Endothelial cell of umbilical vein (primary cell): Measurements from ENCODE around the gene KCNRG. TPM values are rescaled to one million over a fixed set of nuclear protein-coding genes. Genes with fewer than 3 reads are reported as not detected.

ENCODE experiments used
- BruUV-seq: library from RNA; stranded (reverse); fragments of 400-500 nt; replicated peaks from 2 replicates; lab custom pipeline; 2021; lab: Mats Ljungman, UMichigan
- CTCF ChIA-PET: fragments of 300-600, 350-600 bp; sonication (Branson Sonifier 250); formaldehyde crosslinking; loops from one replicate; lab custom pipeline; 2021; ENCODE audit warnings: antibody characterized with exemption, inconsistent platforms; lab: Charles Lee
- POLR2A ChIA-PET: fragments of 300-600, 350-600 bp; sonication (Branson Sonifier 250); formaldehyde crosslinking; loops from one replicate; lab custom pipeline; 2021; ENCODE audit warnings: antibody characterized with exemption, inconsistent platforms; lab: Charles Lee
- DNase-seq: peaks from one replicate; pipeline ENCODE4 v3.0.0-alpha.2; 2011; ENCODE audit warnings: low read depth, low spot score
- FAIRE-seq: peaks from 2 replicates; lab custom pipeline; 2011; peaks lifted over from hg19 to GRCh38; lab: Jason Lieb, UNC
- H2AFZ ChIP-seq: 2 replicates; pipeline ENCODE4 v1.6.0; 2012; ENCODE audit warnings: low read depth, low read length, control low read depth, inconsistent platforms
- H3K27ac ChIP-seq: 2 replicates; pipeline ENCODE4 v1.5.1; 2011; ENCODE audit warnings: low read depth, mild to moderate bottlenecking, control low read depth, low read length, moderate library complexity; ENCODE audit not compliant: insufficient read depth
- H3K27me3 ChIP-seq, 2 experiments: 2 replicates each; pipeline versions ENCODE4 v1.6.0 to v1.6.1; 2011; ENCODE audit warnings: low read length in 2 of 2, mixed read lengths in 1 of 2; ENCODE audit not compliant: control insufficient read depth in 2 of 2, insufficient read depth in 2 of 2
- H3K36me3 ChIP-seq, 2 experiments: 2 replicates in 1 of 2; 3 replicates in 1 of 2; pipeline ENCODE4 v1.5.1; 2011; ENCODE audit warnings: low read length in 2 of 2, mild to moderate bottlenecking in 1 of 2, moderate library complexity in 1 of 2; ENCODE audit not compliant: control insufficient read depth in 2 of 2, insufficient read depth in 2 of 2; ENCODE audit errors: extremely low read depth in 1 of 2
- H3K4me1 ChIP-seq: 3 replicates; pipeline ENCODE4 v1.5.1; 2011; ENCODE audit warnings: mild to moderate bottlenecking, low read length; ENCODE audit not compliant: control insufficient read depth, insufficient read depth; ENCODE audit errors: extremely low read depth
- H3K4me2 ChIP-seq: 2 replicates; pipeline ENCODE4 v1.6.1; 2011; ENCODE audit warnings: low read length, control low read depth, mixed read lengths; ENCODE audit not compliant: insufficient read depth
- H3K4me3 ChIP-seq, 3 experiments: fragments of 200-600 bp in 1 of 3; sonication (generic), shearing (Covaris generic) in 1 of 3; replicated peaks in 1 of 3; 2 replicates each; pipeline ENCODE4 v1.5.1; 2011 to 2016; ENCODE audit warnings: control low read depth in 3 of 3, low read length in 3 of 3, mild to moderate bottlenecking in 2 of 3, inconsistent platforms in 1 of 3, low read depth in 1 of 3, moderate library complexity in 1 of 3; ENCODE audit not compliant: insufficient read depth in 1 of 3
- H3K79me2 ChIP-seq: 2 replicates; pipeline ENCODE4 v1.6.0; 2012; ENCODE audit warnings: low read length, inconsistent platforms; ENCODE audit not compliant: control insufficient read depth, insufficient read depth
- H3K9ac ChIP-seq: replicated peaks from 2 replicates; pipeline ENCODE3; 2011; ENCODE audit warnings: low read length, control low read depth; ENCODE audit not compliant: insufficient read depth; ENCODE audit errors: extremely low read depth
- H3K9me1 ChIP-seq: replicated peaks from 3 replicates; pipeline ENCODE4 v1.6.0; 2011; ENCODE audit warnings: mild to moderate bottlenecking, low read length; ENCODE audit not compliant: control insufficient read depth, insufficient read depth; ENCODE audit errors: extremely low read depth
- H3K9me3 ChIP-seq: replicated peaks from 2 replicates; pipeline ENCODE4 v1.5.1; 2012; ENCODE audit warnings: low read length, inconsistent platforms; ENCODE audit not compliant: control insufficient read depth, insufficient read depth
- H4K20me1 ChIP-seq: replicated peaks from 2 replicates; pipeline ENCODE3; 2011; ENCODE audit warnings: mild to moderate bottlenecking, low read length; ENCODE audit not compliant: control insufficient read depth, insufficient read depth; ENCODE audit errors: extremely low read depth
- CTCF ChIP-seq, 2 donors: IDR thresholded peaks; 1 replicate in 1 of 2; 2 replicates in 1 of 2; pipeline ENCODE4 v1.5.1; 2011; ENCODE audit warnings: low read length in 2 of 2, mild to moderate bottlenecking in 2 of 2, moderate library complexity in 2 of 2, control low read depth in 1 of 2, inconsistent platforms in 1 of 2, low read depth in 1 of 2; ENCODE audit not compliant: insufficient read depth in 1 of 2; ENCODE audit errors: extremely low read depth in 1 of 2
- EZH2 ChIP-seq: IDR thresholded peaks from 2 replicates; pipeline ENCODE4 v1.6.1; 2012; ENCODE audit warnings: borderline replicate concordance, low read depth, mild to moderate bottlenecking, moderate library complexity, low read length, inconsistent platforms; ENCODE audit not compliant: severe bottlenecking
- FOS ChIP-seq: IDR thresholded peaks from 2 replicates; pipeline ENCODE4 v1.6.1; 2011; ENCODE audit warnings: mild to moderate bottlenecking, low read length, moderate library complexity, borderline replicate concordance; ENCODE audit not compliant: insufficient read depth
- GATA2 ChIP-seq: IDR thresholded peaks from 2 replicates; pipeline ENCODE4 v1.7.0; 2011; ENCODE audit warnings: low read depth, mild to moderate bottlenecking, moderate library complexity, mixed read lengths, low read length; ENCODE audit not compliant: insufficient read length, insufficient read depth
- JUN ChIP-seq: IDR thresholded peaks from 2 replicates; pipeline ENCODE4 v1.6.1; 2011; ENCODE audit warnings: borderline replicate concordance, low read depth; ENCODE audit not compliant: insufficient read length, insufficient read depth
- MAX ChIP-seq: IDR thresholded peaks from 2 replicates; pipeline ENCODE4 v1.6.1; 2011; ENCODE audit not compliant: insufficient read depth, insufficient read length
- MYC ChIP-seq: IDR thresholded peaks from one replicate; pipeline ENCODE4 v1.6.1; 2011; ENCODE audit warnings: mild to moderate bottlenecking, low read depth, low read length
- POLR2A ChIP-seq: IDR thresholded peaks from 2 replicates; pipeline ENCODE4 v1.6.1; 2012; ENCODE audit warnings: low read depth, mild to moderate bottlenecking, control low read depth, low read length
- POLR2AphosphoS5 ChIP-seq: IDR thresholded peaks from 2 replicates; pipeline ENCODE4 v1.6.1; 2012; ENCODE audit warnings: low read depth, mild to moderate bottlenecking, control low read depth, low read length, moderate library complexity; ENCODE audit not compliant: insufficient read depth
- dilution Hi-C: fragments of 300-500 bp; cut with MboI; formaldehyde crosslinking; loops from one replicate; pipeline ENCODE4 v1.15.0; 2019; ENCODE audit warnings: low sequenced_read_pairs; ENCODE audit not compliant: extremely low pct_ligation_motif_present
- intact Hi-C: fragments of 100-400 bp; cut with micrococcal nuclease; formaldehyde crosslinking; loops from one replicate; pipeline ENCODE4 v1.10.0; 2022
- polyA plus RNA-seq, 4 experiments: library from polyadenylated mRNA; depleted of rRNA in 3 of 4; stranded (reverse) in 3 of 4; unstranded in 1 of 4; fragments of >200 nt; gene quantifications; 2 replicates each; pipeline versions ENCODE4 v1.2.1 to v1.2.3, GENCODE V29; 2011 to 2012; ENCODE audit warnings: missing spikeins in 1 of 4
- total RNA-seq: library from RNA; stranded (reverse); gene quantifications from 2 replicates; pipeline ENCODE4 v1.2.3, GENCODE V29; 2021

Gene KCNRG
- total and polyA plus RNA-seq, 2 donors (not counting 3 experiments of a cell fraction or from before 2014, with no cell fraction given) = 0.86 to 1.3 TPM

GRCh38 chr13:50033725-50034124, 18.5 kb downstream of the KCNRG start:
- no peak overlapping the region for H2AFZ ChIP-seq
- no peaks in the 10 kb centered on the region for H3K27me3 ChIP-seq
- no peak for DNase-seq
- H3K9me3 ChIP-seq = no peaks in the 10 kb centered on the region
- H3K27ac ChIP-seq = no peak overlapping the region
- no peaks in the 10 kb centered on the region for H3K36me3 ChIP-seq
- no peak overlapping the region for H3K4me3 ChIP-seq
- dilution Hi-C loops = no loop called here
- H4K20me1 ChIP-seq = no peaks in the 10 kb centered on the region
- no peaks in the 10 kb centered on the region for H3K79me2 ChIP-seq
- no peak overlapping the region for H3K4me2 ChIP-seq
- H3K9me1 ChIP-seq = no peaks in the 10 kb centered on the region
- no peak for FAIRE-seq
- no peaks in the 10 kb centered on the region for H3K4me1 ChIP-seq
- CTCF ChIA-PET = interaction anchor here (1.4 kb wide), 1 partner anchor 37 kb away, joined by 4 read pairs; the partner anchor contains the start of gene TRIM13
- TF ChIP-seq POLR2A (no peak), FOS (no peak), CTCF (IDR thresholded peaks at IDR 0.05; ENCODE audit: extremely low read depth in 1 of 2, insufficient read depth in 1 of 2, low read depth in 1 of 2, low read length in 2 of 2) (no peak), POLR2AphosphoS5 (no peak), MYC (no peak)
- no peak overlapping the region for H3K9ac ChIP-seq
- intact Hi-C loops = no loop called here
- BruUV-seq = no TSS peak
- POLR2A ChIA-PET = no interaction called here

- POLR2A ChIA-PET = no interaction called here
- dilution Hi-C loops = no loop called here
- no TSS peak for BruUV-seq
Measured at GRCh38 chr13:50037788-50038187, 22.5 kb downstream of the KCNRG start.

More at GRCh38 chr13:50037788-50038187, 22.5 kb downstream of the KCNRG start:
- Histone ChIP-seq H3K9me1 (no peaks in the 10 kb centered on the region), H3K27me3 (no peaks in the 10 kb centered on the region), H3K27ac (no peak overlapping the region), H3K4me1 (no peaks in the 10 kb centered on the region), H3K4me2 (no peak overlapping the region), H3K4me3 (no peak overlapping the region), H3K9ac (no peak overlapping the region), H3K36me3 (no peaks in the 10 kb centered on the region), H4K20me1 (no peaks in the 10 kb centered on the region), H3K79me2 (no peaks in the 10 kb centered on the region), H3K9me3 (no peaks in the 10 kb centered on the region), H2AFZ (no peak overlapping the region)
- FAIRE-seq (no peak), DNase-seq (no peak)
- TF ChIP-seq EZH2 (no peak), POLR2AphosphoS5 (no peak), POLR2A (no peak), GATA2 (no peak), JUN (no peak), MAX (no peak), MYC (no peak)
- intact Hi-C loops = no loop called here
- CTCF ChIA-PET = no interaction called here
